ENCODE measurements around the gene OBSCN. TPM values are rescaled to one million over a fixed set of nuclear protein-coding genes. Genes with fewer than 3 reads are reported as not detected.

Gene OBSCN
- total and polyA plus RNA-seq, 2 of the 4 experiments (the other 2 are of a cell fraction) = 4.1 to 9.5 TPM

DNA sequence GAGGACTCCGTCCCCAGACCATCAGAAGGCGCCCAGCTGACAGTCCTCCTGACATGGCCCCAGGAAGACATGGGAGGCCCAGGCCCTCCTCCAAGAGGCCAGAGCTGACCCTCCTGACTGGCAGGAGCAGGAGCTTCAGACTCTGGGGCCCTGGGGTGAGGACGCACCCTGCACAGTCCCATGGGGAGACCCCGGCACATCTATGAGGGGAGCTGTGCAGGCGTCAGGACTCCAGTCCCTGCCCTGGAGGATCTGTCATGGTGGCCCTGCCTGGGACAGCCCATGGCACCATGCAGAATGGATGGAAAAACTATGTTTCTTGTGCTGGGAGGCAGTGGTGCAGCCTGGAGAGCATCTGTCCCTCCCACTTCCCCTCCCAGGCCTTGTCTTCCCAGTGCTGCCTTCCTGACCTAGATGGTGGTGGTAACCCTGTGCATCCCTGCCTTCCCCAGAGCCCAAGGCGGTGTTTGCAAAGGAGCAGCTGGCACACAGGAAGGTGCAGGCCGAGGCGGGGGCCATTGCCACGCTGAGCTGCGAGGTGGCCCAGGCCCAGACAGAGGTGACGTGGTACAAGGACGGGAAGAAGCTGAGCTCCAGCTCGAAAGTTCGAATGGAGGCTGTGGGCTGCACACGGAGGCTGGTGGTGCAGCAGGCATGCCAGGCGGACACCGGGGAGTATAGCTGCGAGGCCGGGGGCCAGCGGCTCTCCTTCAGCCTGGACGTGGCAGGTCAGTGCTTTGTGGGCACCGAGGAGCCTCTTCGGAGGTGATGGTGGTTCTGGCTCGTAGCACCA, 41.9 kb downstream of the OBSCN start:
- no peak overlapping the region for H3K9ac ChIP-seq (ENCODE audit: low read depth, low read length)
- peaks cover 39% of the 10 kb centered on the region for H3K36me3 ChIP-seq (ENCODE audit: control insufficient read depth, insufficient read depth, low read length)
- no peak overlapping the region for H4K5ac ChIP-seq (ENCODE audit: low read depth, low read length)
- no peak overlapping the region for H4K91ac ChIP-seq (ENCODE audit: insufficient read depth, low read depth, low read length)
- H3K18ac ChIP-seq (ENCODE audit: low read depth, low read length) = no peak overlapping the region
- dilution Hi-C loops (cut with HindIII; ENCODE audit: low sequenced_read_pairs, unreplicated experiment) = no loop called here
- no peak for DNase-seq
- in situ Hi-C loops (cut with MboI; ENCODE audit: low sequenced_read_pairs) = no loop called here
- H2BK120ac ChIP-seq (ENCODE audit: low read depth, low read length) = no peak overlapping the region
- H3K4ac ChIP-seq (ENCODE audit: low read depth, low read length) = no peak overlapping the region
- no peak overlapping the region for H3K23ac ChIP-seq (ENCODE audit: low read depth, low read length)
- H3K27me3 ChIP-seq (ENCODE audit: control insufficient read depth, insufficient read depth, low read length) = no peaks in the 10 kb centered on the region
- no peak overlapping the region for H3K27ac ChIP-seq (ENCODE audit: insufficient read depth, low read length)
- H2BK15ac ChIP-seq (ENCODE audit: low read depth, low read length) = no peak overlapping the region
- POLR2A ChIA-PET (ENCODE audit: unreplicated experiment) = no interaction called here
- no peaks in the 10 kb centered on the region for H4K20me1 ChIP-seq (ENCODE audit: insufficient read depth, low read length)
- H3K9me1 ChIP-seq (ENCODE audit: insufficient read depth, low read length) = no peaks in the 10 kb centered on the region; the same call in 1 of the 2 replicates
- intact Hi-C loops (cut with micrococcal nuclease) = no loop called here
- no peak overlapping the region for H3K4me3 ChIP-seq (ENCODE audit: insufficient read depth, low read depth, low read length)
- no peak overlapping the region for H3K4me2 ChIP-seq (ENCODE audit: low read depth, low read length)
- TF ChIP-seq BHLHE40 (IDR thresholded peaks at IDR 0.05; ENCODE audit: low read depth, low read length) = no peak
- H3K56ac ChIP-seq (ENCODE audit: extremely low read depth, insufficient read depth, low read length) = no peak overlapping the region
- no peak overlapping the region for H3K14ac ChIP-seq (replicated peaks; ENCODE audit: low read depth, low read length)
- H2AFZ ChIP-seq (replicated peaks; ENCODE audit: low read length, poor library complexity) = no peak overlapping the region
- CTCF ChIA-PET = interaction anchor here (0.6 kb wide), 1 partner anchor 46 kb away, joined by 3 read pairs; no protein-coding TSS in a partner anchor
- H3K4me1 ChIP-seq (ENCODE audit: control insufficient read depth, insufficient read depth, low read length) = no peaks in the 10 kb centered on the region; the same call in 1 of the 2 replicates
- no TSS peak for BruUV-seq (replicated peaks)
- H2BK20ac ChIP-seq (ENCODE audit: low read depth, low read length) = no peak overlapping the region
- WGBS, 2 experiments (ENCODE audit: extremely low coverage in 2 of 2, insufficient read length in 1 of 2) = 94% methylated on average over 11 of the region's 24 CpGs; no CpG with 5 or more reads in 1 of the 2 experiments
- H4K8ac ChIP-seq (ENCODE audit: low read depth in 2 of 2, low read length in 2 of 2) = no peak overlapping the region
- peaks cover 14% of the 10 kb centered on the region for H3K9me3 ChIP-seq (ENCODE audit: control insufficient read depth, insufficient read depth, low read length)
- H2AK9ac ChIP-seq (replicated peaks; ENCODE audit: low read depth, low read length, poor library complexity) = no peak overlapping the region
- no peak overlapping the region for H2AK5ac ChIP-seq (ENCODE audit: low read depth, low read length)
- H2BK5ac ChIP-seq (ENCODE audit: low read depth, low read length, poor library complexity, severe bottlenecking) = no peak overlapping the region
- no peak for ATAC-seq (ENCODE audit: low read depth)
- H3K79me1 ChIP-seq (ENCODE audit: low read depth in 1 of 2, low read length in 2 of 2) = no peaks in the 10 kb centered on the region
